ENCODE measurements around the gene BMP5.

BMP5 gene

DNA sequence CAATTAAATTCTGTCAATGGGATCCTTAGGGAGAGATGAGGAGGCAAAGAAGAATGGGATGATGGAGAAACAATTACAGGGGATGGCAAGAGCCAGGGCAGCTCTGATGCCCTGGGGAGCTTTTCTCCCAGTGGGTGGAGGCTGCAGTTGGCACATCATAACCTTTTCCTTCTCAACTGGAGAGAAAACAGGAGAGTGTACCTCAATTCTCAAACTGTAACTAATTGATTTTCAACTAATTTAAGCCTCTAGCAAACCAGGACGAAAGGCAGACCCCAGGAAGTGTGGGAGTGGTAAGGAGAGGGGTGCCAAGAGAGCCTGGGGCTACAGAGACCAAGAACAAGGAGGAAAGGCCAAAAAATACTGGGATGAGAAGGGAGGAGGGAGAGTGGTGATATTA lies 5.7 kb downstream of the BMP5 start:
- no peaks in the 10 kb centered on the region for H3K9me2 ChIP-seq (replicated peaks; ENCODE audit: insufficient read depth, low read length)
- no peaks in the 10 kb centered on the region for H3K36me3 ChIP-seq (ENCODE audit: low read length)
- no peaks in the 10 kb centered on the region for H3K79me2 ChIP-seq (ENCODE audit: insufficient read depth, low read length)
- H3K9me3 ChIP-seq (ENCODE audit: insufficient read depth, low read length), result no peaks in the 10 kb centered on the region
- H3K4me3 ChIP-seq (ENCODE audit: insufficient read depth, low read length, poor library complexity, severe bottlenecking), result no peak overlapping the region
- no peak overlapping the region for H3K9ac ChIP-seq (ENCODE audit: low read length)
- H3K27me3 ChIP-seq (ENCODE audit: low read length), result no peaks in the 10 kb centered on the region
- no peaks in the 10 kb centered on the region for H3F3A ChIP-seq (ENCODE audit: insufficient read depth)
- no peak overlapping the region for H3K27ac ChIP-seq (ENCODE audit: low read depth, low read length)
- H3K4me2 ChIP-seq (ENCODE audit: low read depth, low read length, poor library complexity, severe bottlenecking), result no peak overlapping the region
- H2AFZ ChIP-seq (ENCODE audit: low read depth, low read length, severe bottlenecking), result no peak overlapping the region
- H4K20me1 ChIP-seq (ENCODE audit: low read depth, low read length), result no peaks in the 10 kb centered on the region; the same call in 1 of the 2 replicates
- TF ChIP-seq CTCF (IDR thresholded peaks at IDR 0.05; ENCODE audit: insufficient read depth, low read length, poor library complexity, severe bottlenecking) (no peak), EZH2phosphoT487 (conservative IDR thresholded peaks at IDR 0.05; ENCODE audit: low read length) (no peak)

DNA sequence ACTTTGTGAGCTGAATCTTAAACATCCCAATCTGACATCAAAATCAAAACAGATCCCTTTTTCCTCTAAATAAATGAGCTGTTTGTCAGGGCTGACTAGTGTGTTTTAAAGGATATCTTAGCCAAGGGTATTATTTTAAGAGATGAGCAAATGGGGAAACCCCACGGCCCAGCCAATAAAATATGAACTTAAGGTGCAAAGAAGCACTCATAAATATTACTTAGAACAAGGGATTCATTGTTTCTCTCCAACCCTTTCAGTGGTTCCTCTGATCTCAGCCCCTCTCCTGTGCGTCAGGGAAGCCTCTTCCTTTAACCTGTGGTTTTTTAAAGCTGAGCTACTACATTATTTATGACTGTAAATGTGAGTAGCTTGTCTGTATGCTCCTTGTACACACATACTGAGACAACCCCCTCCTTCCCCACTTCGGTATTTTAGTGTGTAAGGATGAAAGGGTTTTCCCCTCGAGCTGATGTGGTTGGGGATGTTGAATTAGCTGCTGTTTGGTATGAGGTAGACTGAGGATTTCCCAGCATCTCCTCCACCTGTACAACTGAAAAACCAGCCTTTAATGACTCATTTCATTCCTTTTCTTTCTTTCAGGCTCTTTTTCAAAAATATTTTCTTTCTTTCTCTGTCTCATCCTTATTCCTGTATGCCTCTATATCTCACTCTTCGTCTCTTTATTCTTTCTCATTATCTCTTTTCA lies 6.5 kb downstream of the BMP5 start:
- no peaks in the 10 kb centered on the region for H3K36me3 ChIP-seq (ENCODE audit: low read length)
- no peak overlapping the region for H3K4me3 ChIP-seq (ENCODE audit: insufficient read depth, low read length, poor library complexity, severe bottlenecking)
- H3K4me2 ChIP-seq (ENCODE audit: low read depth, low read length, poor library complexity, severe bottlenecking), result no peak overlapping the region
- no peaks in the 10 kb centered on the region for H3K79me2 ChIP-seq (ENCODE audit: insufficient read depth, low read length)
- H3K9me3 ChIP-seq (ENCODE audit: insufficient read depth, low read length), result no peaks in the 10 kb centered on the region
- no peak overlapping the region for H3K9ac ChIP-seq (ENCODE audit: low read length)
- TF ChIP-seq EZH2phosphoT487 (conservative IDR thresholded peaks at IDR 0.05; ENCODE audit: low read length), result no peak
- no peak overlapping the region for H2AFZ ChIP-seq (ENCODE audit: low read depth, low read length, severe bottlenecking)
- no peaks in the 10 kb centered on the region for H3K9me2 ChIP-seq (replicated peaks; ENCODE audit: insufficient read depth, low read length)
- no peaks in the 10 kb centered on the region for H3K27me3 ChIP-seq (ENCODE audit: low read length)
- H4K20me1 ChIP-seq (ENCODE audit: low read depth, low read length), result no peaks in the 10 kb centered on the region; the same call in 1 of the 2 replicates
- no peaks in the 10 kb centered on the region for H3F3A ChIP-seq (ENCODE audit: insufficient read depth)
- H3K27ac ChIP-seq (ENCODE audit: low read depth, low read length), result no peak overlapping the region

GRCh38 chr6:55868176-55868575 lies 7.2 kb downstream of the BMP5 start:
- Histone ChIP-seq H3K4me2 (ENCODE audit: low read depth, low read length, poor library complexity, severe bottlenecking) (no peak overlapping the region), H3K79me2 (ENCODE audit: insufficient read depth, low read length) (no peaks in the 10 kb centered on the region), H3K27ac (ENCODE audit: low read depth, low read length) (no peak overlapping the region), H2AFZ (ENCODE audit: low read depth, low read length, severe bottlenecking) (no peak overlapping the region), H3K9me3 (ENCODE audit: insufficient read depth, low read length) (no peaks in the 10 kb centered on the region), H3K27me3 (ENCODE audit: low read length) (no peaks in the 10 kb centered on the region), H3K9me2 (replicated peaks; ENCODE audit: insufficient read depth, low read length) (no peaks in the 10 kb centered on the region), H3K4me3 (ENCODE audit: insufficient read depth, low read length, poor library complexity, severe bottlenecking) (no peak overlapping the region), H3K36me3 (ENCODE audit: low read length) (no peaks in the 10 kb centered on the region), H4K20me1 (ENCODE audit: low read depth, low read length) (no peaks in the 10 kb centered on the region; the same call in 1 of the 2 replicates), H3F3A (ENCODE audit: insufficient read depth) (no peaks in the 10 kb centered on the region), H3K9ac (ENCODE audit: low read length) (no peak overlapping the region)
- TF ChIP-seq CTCF (IDR thresholded peaks at IDR 0.05; ENCODE audit: insufficient read depth, low read length, poor library complexity, severe bottlenecking), result no peak
- TF ChIP-seq EZH2phosphoT487 (conservative IDR thresholded peaks at IDR 0.05; ENCODE audit: low read length), result no peak

- no peak overlapping the region for H3K27ac ChIP-seq (ENCODE audit: low read depth, low read length)
- H3K79me2 ChIP-seq (ENCODE audit: insufficient read depth, low read length), result no peaks in the 10 kb centered on the region
Measured at GRCh38 chr6:55866128-55866527, 9.3 kb downstream of the BMP5 start.

More at GRCh38 chr6:55866128-55866527, 9.3 kb downstream of the BMP5 start:
- H2AFZ ChIP-seq (ENCODE audit: low read depth, low read length, severe bottlenecking), result no peak overlapping the region
- TF ChIP-seq EZH2phosphoT487 (conservative IDR thresholded peaks at IDR 0.05; ENCODE audit: low read length), result no peak
- no peak overlapping the region for H3K9ac ChIP-seq (ENCODE audit: low read length)
- no peak overlapping the region for H3K4me3 ChIP-seq (ENCODE audit: insufficient read depth, low read length, poor library complexity, severe bottlenecking)
- H3K9me3 ChIP-seq (ENCODE audit: insufficient read depth, low read length), result no peaks in the 10 kb centered on the region
- no peaks in the 10 kb centered on the region for H3K9me2 ChIP-seq (replicated peaks; ENCODE audit: insufficient read depth, low read length)
- no peaks in the 10 kb centered on the region for H3K27me3 ChIP-seq (ENCODE audit: low read length)
- H3F3A ChIP-seq (ENCODE audit: insufficient read depth), result no peaks in the 10 kb centered on the region
- H3K36me3 ChIP-seq (ENCODE audit: low read length), result no peaks in the 10 kb centered on the region
- no peaks in the 10 kb centered on the region for H4K20me1 ChIP-seq (ENCODE audit: low read depth, low read length)
- H3K4me2 ChIP-seq (ENCODE audit: low read depth, low read length, poor library complexity, severe bottlenecking), result no peak overlapping the region
